Pancreas (tissue), 10 donors: ENCODE measurements around the gene ADAMTSL2. TPM values are rescaled to one million over a fixed set of nuclear protein-coding genes. Genes with fewer than 3 reads are reported as not detected.

Source experiments
- ATAC-seq, 4 donors: fragments of 200-7000 bp; cut with Tn5 transposase; one replicate each; pipeline versions ENCODE4 v1.8.0 to v1.9.1; 2020; ENCODE audit warnings: mild to moderate bottlenecking in 4 of 4, moderate library complexity in 4 of 4
- DNase-seq, 6 donors: peaks; one replicate each; pipeline ENCODE4 v3.0.0-alpha.2; 2020
- FAIRE-seq: peaks from 2 replicates; lab custom pipeline; 2012; peaks lifted over from hg19 to GRCh38; lab: Jason Lieb, UNC
- H3K27ac ChIP-seq, 4 donors: fragments of 200-600 bp; sonication (generic); 1 replicate in 3 of 4; 2 replicates in 1 of 4; pipeline versions ENCODE4 v1.5.0 to v1.8.0; 2020
- H3K27me3 ChIP-seq, 4 donors: fragments of 200-600 bp; one replicate each; pipeline ENCODE4 v1.8.0; 2021
- H3K36me3 ChIP-seq, 3 donors: fragments of 200-600 bp; sonication (generic) in 1 of 3; one replicate each; pipeline versions ENCODE4 v1.5.0 to v1.8.0; 2020 to 2021
- H3K4me1 ChIP-seq, 3 donors: fragments of 200-600 bp; one replicate each; pipeline ENCODE4 v1.8.0; 2021
- H3K4me3 ChIP-seq, 4 donors: fragments of 200-600 bp; sonication (generic) in 2 of 4; one replicate each; pipeline versions ENCODE4 v1.5.0 to v1.8.0; 2020 to 2021
- H3K9me3 ChIP-seq, 4 donors: fragments of 200-600 bp; one replicate each; pipeline ENCODE4 v1.8.0; 2021
- WGBS, 2 donors: extraction: QIAGEN DNeasy Blood & Tissue Kit; methylation state at CpG; one replicate each; pipeline ENCODE4 v1.1.7; 2013; 5-methylcytosine and 5-hydroxymethylcytosine counted together
- intact Hi-C, 3 donors: fragments of 100-400 bp; cut with DNase I; formaldehyde crosslinking; loops; one replicate each; pipeline versions ENCODE4 v1.11.1 to v1.14.2; 2022
- polyA plus RNA-seq, 2 donors: library from polyadenylated mRNA; stranded (reverse); fragments of 200-250 nt; gene quantifications; one replicate each; pipeline ENCODE4 v1.2.3, GENCODE V29; 2013
- total RNA-seq, 6 donors: library from RNA; stranded (reverse); fragmentation: NEBNext Ultra II Directional in 4 of 6; extraction: Animal tissue kit (Norgen Biotek cat#: 25700) in 4 of 6; gene quantifications; one replicate each; pipeline versions ENCODE4 v1.2.1 to v1.2.4, GENCODE V29; 2021 to 2023
- TF ChIP-seq, protein P1 (sequence below), 4 donors: fragments of 200-600 bp; sonication (generic) in 3 of 4; IDR thresholded peaks; one replicate each; pipeline versions ENCODE4 v1.5.0 to v1.8.0; 2021; ENCODE audit warnings: antibody characterized with exemption in 4 of 4
- donor health status: healthy with polysubstance abuse.
- donor health status: DM: no; HTN: no; CAD: no; lungs with moderate emphysema.
- donor health status: DM: no; HTN: no; CAD: no.
- donor health status: control.
- donor health status: control.
- donor health status: Bipolar disorder and iron deficiency.
- donor health status: DM: yes; HTN: yes; CAD: no.
- donor health status: DM: no; HTN: no; CAD: no.
- donor health status: DM: no; HTN: no; CAD: no.
- donor health status: DM: yes; HTN: yes; CAD: no.

The ADAMTSL2 gene
- total and polyA plus RNA-seq, 8 donors: 1.5 to 12.9 (median 3.2) TPM

DNA sequence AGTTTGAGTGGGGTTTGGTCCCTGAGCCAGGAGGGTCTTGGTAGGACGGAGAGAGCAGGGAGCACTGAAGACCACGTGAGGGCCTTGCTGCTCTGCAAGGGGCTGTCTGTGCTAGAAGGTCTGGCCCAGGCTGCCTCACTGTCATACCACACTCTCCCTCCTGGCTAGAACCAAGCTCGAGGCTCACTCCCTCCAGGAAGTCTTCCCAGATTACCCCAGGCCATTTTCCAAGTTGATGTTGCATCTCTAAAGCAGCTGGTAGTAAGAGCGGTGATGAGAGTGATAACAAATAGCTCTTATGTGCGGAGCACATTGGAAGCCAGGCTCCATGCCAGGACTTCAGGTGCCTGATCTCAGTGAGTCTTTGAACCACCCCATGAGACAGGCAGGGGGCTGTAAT is 16.3 kb upstream of the ADAMTSL2 start:
- TF ChIP-seq, protein P1, sequence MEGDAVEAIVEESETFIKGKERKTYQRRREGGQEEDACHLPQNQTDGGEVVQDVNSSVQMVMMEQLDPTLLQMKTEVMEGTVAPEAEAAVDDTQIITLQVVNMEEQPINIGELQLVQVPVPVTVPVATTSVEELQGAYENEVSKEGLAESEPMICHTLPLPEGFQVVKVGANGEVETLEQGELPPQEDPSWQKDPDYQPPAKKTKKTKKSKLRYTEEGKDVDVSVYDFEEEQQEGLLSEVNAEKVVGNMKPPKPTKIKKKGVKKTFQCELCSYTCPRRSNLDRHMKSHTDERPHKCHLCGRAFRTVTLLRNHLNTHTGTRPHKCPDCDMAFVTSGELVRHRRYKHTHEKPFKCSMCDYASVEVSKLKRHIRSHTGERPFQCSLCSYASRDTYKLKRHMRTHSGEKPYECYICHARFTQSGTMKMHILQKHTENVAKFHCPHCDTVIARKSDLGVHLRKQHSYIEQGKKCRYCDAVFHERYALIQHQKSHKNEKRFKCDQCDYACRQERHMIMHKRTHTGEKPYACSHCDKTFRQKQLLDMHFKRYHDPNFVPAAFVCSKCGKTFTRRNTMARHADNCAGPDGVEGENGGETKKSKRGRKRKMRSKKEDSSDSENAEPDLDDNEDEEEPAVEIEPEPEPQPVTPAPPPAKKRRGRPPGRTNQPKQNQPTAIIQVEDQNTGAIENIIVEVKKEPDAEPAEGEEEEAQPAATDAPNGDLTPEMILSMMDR (IDR thresholded peaks at IDR 0.05): no peak
- DNase-seq (peak in 2 of 6 donors; percentile 11 to 12), ATAC-seq (no peak), FAIRE-seq (no peak)
- Histone ChIP-seq H3K9me3 (no peaks in the 10 kb centered on the region), H3K4me3 (no peak overlapping the region), H3K27me3 (no peaks in the 10 kb centered on the region), H3K27ac (no peak overlapping the region), H3K36me3 (no peaks in the 10 kb centered on the region), H3K4me1 (no peaks in the 10 kb centered on the region)
- 69% methylated on average over 5 of the region's 5 CpGs for WGBS, 2 donors
- intact Hi-C loops: no loop called here

DNA sequence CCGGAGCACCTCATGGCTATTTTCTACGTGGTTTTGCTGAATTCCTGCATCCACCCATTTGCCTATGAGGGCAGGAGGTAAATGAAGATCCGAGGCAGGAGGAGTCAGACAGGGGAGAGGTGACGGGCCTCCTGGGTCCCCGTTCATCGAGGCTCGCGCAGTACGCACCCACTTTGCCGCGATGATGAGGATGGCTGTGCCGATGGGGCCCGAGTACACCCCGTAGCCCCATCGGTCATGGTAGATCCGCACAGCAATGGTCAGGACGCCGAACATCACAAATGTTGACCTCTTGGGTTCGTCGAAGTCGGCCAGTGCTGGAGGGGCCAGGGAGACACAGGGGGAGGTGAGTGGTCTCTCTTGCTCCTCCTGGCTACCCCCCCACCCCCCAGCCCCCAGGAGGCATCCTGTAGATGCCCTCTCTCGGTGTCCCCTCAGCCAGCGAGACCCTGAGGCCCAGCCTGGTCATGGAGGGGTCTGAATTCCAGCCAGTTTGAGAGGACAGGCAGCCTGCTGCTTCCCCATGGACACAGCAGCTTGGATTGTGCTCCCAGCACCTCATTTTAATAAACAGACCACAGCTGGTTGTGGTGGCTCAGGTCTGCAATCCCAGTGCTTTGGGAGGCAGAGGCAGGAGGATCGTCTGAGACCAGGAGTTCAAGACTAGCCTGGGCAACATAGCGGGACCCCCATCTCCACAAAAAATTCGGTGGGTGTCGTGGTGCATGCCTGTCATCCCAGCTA is 15.6 kb upstream of the ADAMTSL2 start:
- WGBS, 2 donors: 78 to 92% methylated on average over 24 to 27 of the region's 27 CpGs
- Histone ChIP-seq H3K4me3 (no peak overlapping the region), H3K4me1 (no peaks in the 10 kb centered on the region), H3K9me3 (no peaks in the 10 kb centered on the region), H3K27me3 (no peaks in the 10 kb centered on the region), H3K27ac (no peak overlapping the region), H3K36me3 (no peaks in the 10 kb centered on the region)
- ATAC-seq (no peak), FAIRE-seq (no peak), DNase-seq (peak in 2 of 6 donors; percentile 22 to 31)
- intact Hi-C loops: no loop called here
- TF ChIP-seq, protein P1 (IDR thresholded peaks at IDR 0.05): no peak

DNA sequence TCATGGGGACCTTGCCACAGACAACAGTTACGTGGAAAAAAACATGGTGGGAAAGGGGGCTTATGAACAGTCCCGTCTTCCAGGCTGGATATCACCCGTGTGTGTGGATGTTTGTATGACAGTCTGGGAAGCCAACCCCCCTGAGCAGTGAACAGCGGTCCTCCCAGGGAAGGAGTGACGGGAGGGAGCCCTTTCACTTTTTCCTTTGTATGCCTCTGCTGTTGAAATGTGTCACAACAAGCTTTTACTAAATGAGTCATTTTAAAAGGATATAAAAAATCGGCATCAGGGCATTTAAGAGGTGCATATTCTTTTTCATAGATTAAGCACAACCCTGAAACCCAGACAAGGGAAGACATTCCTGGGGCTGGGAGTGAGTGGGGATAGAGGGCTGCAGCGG is 14.8 kb upstream of the ADAMTSL2 start:
- Histone ChIP-seq H3K4me3 (no peak overlapping the region), H3K9me3 (no peaks in the 10 kb centered on the region), H3K27me3 (no peaks in the 10 kb centered on the region), H3K36me3 (no peaks in the 10 kb centered on the region), H3K27ac (no peak overlapping the region), H3K4me1 (no peaks in the 10 kb centered on the region)
- peak in 1 of 6 donors; percentile 6 for DNase-seq
- no peak for ATAC-seq
- intact Hi-C loops: no loop called here
- FAIRE-seq: no peak
- TF ChIP-seq, protein P1 (IDR thresholded peaks at IDR 0.05): no peak
- WGBS, 2 donors: 63 to 66% methylated on average over 7 of the region's 7 CpGs

DNA sequence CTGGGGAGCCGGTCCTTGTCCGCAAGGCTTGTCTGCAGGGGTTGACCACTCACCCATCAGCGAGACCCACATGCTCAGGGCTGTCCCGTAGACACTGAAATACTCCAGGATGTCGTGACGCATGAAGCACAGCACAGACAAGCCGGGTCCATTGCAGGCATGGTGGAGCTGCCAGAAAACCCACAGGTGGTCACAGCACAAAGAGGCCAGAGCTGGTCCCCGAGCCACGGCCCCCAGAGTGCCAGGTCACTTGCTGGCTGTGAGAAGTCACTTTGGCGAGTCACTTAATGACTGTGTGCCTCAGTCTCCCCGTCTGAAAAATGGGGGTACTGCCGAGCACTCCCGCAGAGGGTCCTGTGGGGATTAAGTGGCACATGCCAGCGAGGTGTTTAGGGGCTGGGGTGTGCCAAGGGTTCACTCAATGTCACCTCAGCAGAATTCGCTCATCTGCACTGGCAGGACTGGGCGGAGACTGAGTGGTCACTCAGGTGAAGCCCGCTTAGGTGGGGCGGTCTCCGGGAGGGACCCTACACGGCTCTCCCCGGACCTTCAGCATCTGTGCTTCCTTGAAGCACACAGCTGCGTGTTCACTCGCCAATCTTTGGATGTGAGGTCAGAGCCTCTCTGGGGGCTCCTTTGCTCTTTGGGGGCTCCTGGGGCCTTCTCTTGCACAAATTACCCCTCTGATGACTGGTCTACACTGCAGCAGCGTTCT is 14.2 kb upstream of the ADAMTSL2 start:
- peak overlapping the region in 2 of 4 donors; percentile 41 to 58 for H3K27ac ChIP-seq
- H3K4me3 ChIP-seq: no peak overlapping the region
- no peaks in the 10 kb centered on the region for H3K36me3 ChIP-seq
- DNase-seq (peak in 3 of 6 donors; percentile 11 to 41 (median 13)), FAIRE-seq (no peak), ATAC-seq (no peak)
- TF ChIP-seq, protein P1 (IDR thresholded peaks at IDR 0.05): no peak
- no peaks in the 10 kb centered on the region for H3K27me3 ChIP-seq
- H3K4me1 ChIP-seq: no peaks in the 10 kb centered on the region
- 73 to 79% methylated on average over 24 of the region's 24 CpGs for WGBS, 2 donors
- intact Hi-C loops: no loop called here
- no peaks in the 10 kb centered on the region for H3K9me3 ChIP-seq
